Measurements from ENCODE around the gene PPFIBP2. TPM values are rescaled to one million over a fixed set of nuclear protein-coding genes. Genes with fewer than 3 reads are reported as not detected.

PPFIBP2 gene
- total RNA-seq, 6 donors from 2014 or later, result 10.6 to 63.9 (median 36.7) TPM

DNA sequence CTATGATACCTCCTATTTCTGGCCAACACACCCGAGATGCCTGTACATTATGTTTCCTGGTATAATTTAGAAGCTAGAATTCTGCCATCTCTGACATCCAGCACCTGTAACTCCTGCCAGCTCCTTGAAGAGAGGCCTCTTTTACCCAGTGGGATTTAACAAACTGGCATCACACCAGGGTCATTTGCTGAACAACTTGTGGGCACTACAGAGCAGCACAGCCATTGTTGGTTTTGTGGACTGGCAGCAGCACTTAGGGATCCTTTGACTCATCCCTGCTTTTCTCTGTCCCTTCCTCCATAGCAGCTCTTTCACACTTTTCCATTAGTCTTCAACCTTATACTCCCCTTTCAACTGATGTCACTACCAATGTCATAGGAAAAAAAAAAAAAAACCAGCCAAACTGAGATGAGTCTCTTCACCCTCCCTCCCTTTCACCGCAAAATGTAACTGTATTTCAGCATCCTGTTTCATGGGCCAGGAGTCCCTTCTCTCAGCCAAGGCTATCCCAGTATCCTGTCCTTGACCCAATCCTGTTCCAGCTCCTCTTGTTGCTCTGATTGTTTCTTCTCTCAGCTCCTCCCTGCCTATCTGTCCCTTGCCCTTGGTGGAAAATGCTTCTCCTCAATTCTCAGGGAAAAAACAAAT lies 68.7 kb downstream of the PPFIBP2 start:
- no peaks in the 10 kb centered on the region for H3K9me3 ChIP-seq
- H3K27me3 ChIP-seq, result no peaks in the 10 kb centered on the region
- H3K36me3 ChIP-seq, result no peaks in the 10 kb centered on the region
- H3K4me3 ChIP-seq, result no peak overlapping the region
- DNase-seq (no peak), ATAC-seq (ENCODE audit: low FRiP score in 2 of 2) (peak in 1 of 2 donors; percentile 65)
- no peak overlapping the region for H3K27ac ChIP-seq
- peaks cover 20 to 28% (median 28%) of the 10 kb centered on the region in 4 donors for H3K4me1 ChIP-seq
- WGBS, 2 donors, result 63 to 66% methylated on average over 2 of the region's 2 CpGs
- TF ChIP-seq, protein P1, sequence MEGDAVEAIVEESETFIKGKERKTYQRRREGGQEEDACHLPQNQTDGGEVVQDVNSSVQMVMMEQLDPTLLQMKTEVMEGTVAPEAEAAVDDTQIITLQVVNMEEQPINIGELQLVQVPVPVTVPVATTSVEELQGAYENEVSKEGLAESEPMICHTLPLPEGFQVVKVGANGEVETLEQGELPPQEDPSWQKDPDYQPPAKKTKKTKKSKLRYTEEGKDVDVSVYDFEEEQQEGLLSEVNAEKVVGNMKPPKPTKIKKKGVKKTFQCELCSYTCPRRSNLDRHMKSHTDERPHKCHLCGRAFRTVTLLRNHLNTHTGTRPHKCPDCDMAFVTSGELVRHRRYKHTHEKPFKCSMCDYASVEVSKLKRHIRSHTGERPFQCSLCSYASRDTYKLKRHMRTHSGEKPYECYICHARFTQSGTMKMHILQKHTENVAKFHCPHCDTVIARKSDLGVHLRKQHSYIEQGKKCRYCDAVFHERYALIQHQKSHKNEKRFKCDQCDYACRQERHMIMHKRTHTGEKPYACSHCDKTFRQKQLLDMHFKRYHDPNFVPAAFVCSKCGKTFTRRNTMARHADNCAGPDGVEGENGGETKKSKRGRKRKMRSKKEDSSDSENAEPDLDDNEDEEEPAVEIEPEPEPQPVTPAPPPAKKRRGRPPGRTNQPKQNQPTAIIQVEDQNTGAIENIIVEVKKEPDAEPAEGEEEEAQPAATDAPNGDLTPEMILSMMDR (IDR thresholded peaks at IDR 0.05), result no peak
- TF ChIP-seq EP300 (IDR thresholded peaks at IDR 0.05) (no peak), POLR2A (IDR thresholded peaks at IDR 0.05) (no peak), POLR2AphosphoS5 (IDR thresholded peaks at IDR 0.05) (no peak)

DNA sequence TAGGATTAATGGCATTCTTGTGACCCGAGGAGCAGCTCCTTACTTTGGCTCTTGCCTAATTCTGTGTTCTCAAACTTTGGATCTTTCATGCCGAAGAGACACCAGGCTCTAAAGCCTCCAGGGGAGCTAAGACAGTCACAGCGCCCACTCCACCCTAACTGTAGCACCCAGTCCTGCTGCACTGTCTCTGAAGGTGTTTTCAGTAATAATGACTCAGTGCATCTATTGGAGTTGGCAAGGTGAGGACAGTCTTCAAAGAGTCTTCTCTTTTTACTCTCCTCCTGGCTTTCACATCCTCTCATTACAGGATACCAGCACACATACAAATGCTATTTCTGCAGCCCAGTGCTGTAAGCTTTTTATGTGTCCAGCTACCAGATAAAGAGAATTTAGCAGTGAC lies 69.4 kb downstream of the PPFIBP2 start:
- WGBS, 2 donors, result 85 to 87% methylated on average over 3 of the region's 3 CpGs
- Histone ChIP-seq H3K4me1 (peaks cover 12 to 20% (median 20%) of the 10 kb centered on the region in 4 donors), H3K27ac (no peak overlapping the region), H3K36me3 (no peaks in the 10 kb centered on the region), H3K9me3 (no peaks in the 10 kb centered on the region), H3K27me3 (no peaks in the 10 kb centered on the region), H3K4me3 (no peak overlapping the region)
- no peak for DNase-seq
- TF ChIP-seq POLR2A (IDR thresholded peaks at IDR 0.05), result no peak
- no peak for TF ChIP-seq EP300 (IDR thresholded peaks at IDR 0.05)
- TF ChIP-seq, protein P1 (IDR thresholded peaks at IDR 0.05), result no peak
- no peak for TF ChIP-seq POLR2AphosphoS5 (IDR thresholded peaks at IDR 0.05)
- ATAC-seq (ENCODE audit: low FRiP score in 2 of 2), result no peak

DNA sequence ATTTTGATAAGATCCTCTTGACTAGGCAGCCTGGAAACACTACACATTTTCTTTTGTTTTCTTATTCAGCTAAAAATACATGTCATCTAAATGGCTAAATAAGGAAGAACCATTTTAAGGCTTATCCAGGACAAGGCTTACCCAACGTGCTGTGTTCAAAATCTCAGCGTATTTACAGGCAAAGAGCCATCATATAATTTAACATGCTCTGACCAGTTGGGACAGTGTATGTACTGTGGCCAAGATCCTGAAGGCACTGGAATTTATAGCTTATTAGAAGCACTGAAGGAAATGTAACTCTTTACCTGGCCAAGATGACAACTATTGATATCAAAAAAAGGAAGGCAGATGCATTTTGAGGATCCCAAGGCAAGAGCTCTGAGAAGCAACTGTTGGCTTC lies 71.1 kb downstream of the PPFIBP2 start:
- peaks cover 1 to 10% (median 4%) of the 10 kb centered on the region in 4 donors for H3K4me1 ChIP-seq
- H3K4me3 ChIP-seq, result no peak overlapping the region
- 68 to 82% methylated on average over 2 of the region's 2 CpGs for WGBS, 2 donors
- no peak overlapping the region for H3K27ac ChIP-seq
- DNase-seq (no peak), ATAC-seq (ENCODE audit: low FRiP score in 2 of 2) (no peak)
- no peaks in the 10 kb centered on the region for H3K9me3 ChIP-seq
- no peaks in the 10 kb centered on the region for H3K36me3 ChIP-seq
- no peak for TF ChIP-seq POLR2A (IDR thresholded peaks at IDR 0.05)
- TF ChIP-seq, protein P1 (IDR thresholded peaks at IDR 0.05), result no peak
- TF ChIP-seq EP300 (IDR thresholded peaks at IDR 0.05), result no peak
- TF ChIP-seq POLR2AphosphoS5 (IDR thresholded peaks at IDR 0.05), result no peak
- H3K27me3 ChIP-seq, result no peaks in the 10 kb centered on the region

DNA sequence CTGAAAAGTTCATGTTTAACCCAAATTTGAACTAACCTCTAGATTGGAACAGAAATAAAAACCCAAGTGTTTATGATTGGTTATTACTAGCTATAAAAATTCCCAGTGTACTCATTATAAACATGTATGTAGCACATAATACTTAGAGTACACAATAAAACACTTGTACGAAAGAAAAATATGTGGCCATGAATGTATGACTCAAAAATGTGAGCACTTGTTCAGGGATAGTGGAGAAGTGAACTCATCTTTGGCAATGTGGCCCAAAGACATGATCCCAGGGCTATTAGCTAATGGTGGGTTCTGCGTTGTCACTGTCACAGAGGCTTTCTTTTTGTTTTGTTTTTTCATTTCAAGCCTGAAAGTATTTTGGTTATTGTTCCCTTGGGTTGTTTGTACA lies 72.0 kb downstream of the PPFIBP2 start:
- no peak for DNase-seq
- Histone ChIP-seq H3K36me3 (no peaks in the 10 kb centered on the region), H3K4me1 (peaks cover 0 to 13% (median 0%) of the 10 kb centered on the region in 4 donors), H3K4me3 (no peak overlapping the region), H3K27me3 (no peaks in the 10 kb centered on the region), H3K9me3 (no peaks in the 10 kb centered on the region), H3K27ac (no peak overlapping the region)
- WGBS, 2 donors, result 81 to 88% methylated on average over 2 of the region's 2 CpGs
- TF ChIP-seq POLR2A (IDR thresholded peaks at IDR 0.05) (no peak), POLR2AphosphoS5 (IDR thresholded peaks at IDR 0.05) (no peak), EP300 (IDR thresholded peaks at IDR 0.05) (no peak)
- TF ChIP-seq, protein P1 (IDR thresholded peaks at IDR 0.05), result no peak
- peak in 1 of 2 donors; percentile 71 for ATAC-seq (ENCODE audit: low FRiP score in 2 of 2)

DNA sequence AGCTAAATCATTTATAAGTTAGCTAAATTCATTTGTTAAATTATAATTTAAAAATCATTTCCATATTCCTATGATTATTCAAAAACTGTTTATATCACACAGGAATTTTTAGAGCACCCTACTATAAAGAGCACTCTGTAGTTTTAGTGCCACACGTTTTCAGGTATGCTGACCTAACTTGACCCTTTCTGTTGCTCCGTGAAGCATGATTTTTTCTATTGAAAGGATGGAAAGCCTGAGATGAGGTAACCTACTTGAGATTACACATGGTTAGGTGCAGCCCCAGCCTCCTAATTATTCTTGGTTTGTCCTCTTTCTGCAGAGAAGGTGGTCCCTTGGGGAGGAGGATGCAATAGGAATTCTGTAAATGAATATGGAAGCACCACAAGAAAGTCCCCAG lies 72.6 kb downstream of the PPFIBP2 start:
- DNase-seq, result no peak
- no peak for ATAC-seq (ENCODE audit: low FRiP score in 2 of 2)
- TF ChIP-seq POLR2AphosphoS5 (IDR thresholded peaks at IDR 0.05) (no peak), POLR2A (IDR thresholded peaks at IDR 0.05) (no peak), EP300 (IDR thresholded peaks at IDR 0.05) (no peak)
- TF ChIP-seq, protein P1 (IDR thresholded peaks at IDR 0.05), result no peak
- no peaks in the 10 kb centered on the region for H3K9me3 ChIP-seq
- H3K36me3 ChIP-seq, result no peaks in the 10 kb centered on the region
- 58 to 65% methylated on average over 2 of the region's 2 CpGs for WGBS, 2 donors
- H3K27me3 ChIP-seq, result no peaks in the 10 kb centered on the region
- no peak overlapping the region for H3K27ac ChIP-seq
- H3K4me1 ChIP-seq, result peaks cover 0 to 14% (median 0%) of the 10 kb centered on the region in 4 donors
- no peak overlapping the region for H3K4me3 ChIP-seq
